GM21526 (cell line): Measurements from ENCODE around the gene CISD1.

ENCODE experiments used
- ATAC-seq: cut with Tn5 transposase; IDR thresholded peaks from one replicate; pipeline ENCODE4 v1.9.1; 2021; ENCODE audit warnings: moderate library complexity; ENCODE audit not compliant: unreplicated experiment, low FRiP score

CISD1 gene

GRCh38 chr10:58264780-58265179, 4.2 kb upstream of the CISD1 start:
- no peak for ATAC-seq

DNA sequence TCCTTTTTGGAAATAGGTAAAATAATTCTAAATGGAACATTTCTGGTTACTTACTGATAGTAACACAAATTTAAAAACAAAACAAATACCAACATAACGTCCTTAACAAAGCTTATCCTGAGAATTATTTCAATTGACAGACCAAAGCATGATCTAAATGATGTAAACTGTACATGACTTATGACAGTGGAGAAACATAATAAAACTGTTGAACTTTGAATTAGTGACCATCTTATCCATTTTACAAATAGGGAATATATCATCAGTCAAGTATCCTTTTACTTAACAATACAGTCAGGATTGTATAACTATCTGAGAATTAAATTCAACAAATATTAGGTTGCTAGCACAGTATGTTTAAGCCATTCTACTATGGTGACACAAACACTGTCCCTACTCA, 3.7 kb upstream of the CISD1 start:
- ATAC-seq: no peak

DNA sequence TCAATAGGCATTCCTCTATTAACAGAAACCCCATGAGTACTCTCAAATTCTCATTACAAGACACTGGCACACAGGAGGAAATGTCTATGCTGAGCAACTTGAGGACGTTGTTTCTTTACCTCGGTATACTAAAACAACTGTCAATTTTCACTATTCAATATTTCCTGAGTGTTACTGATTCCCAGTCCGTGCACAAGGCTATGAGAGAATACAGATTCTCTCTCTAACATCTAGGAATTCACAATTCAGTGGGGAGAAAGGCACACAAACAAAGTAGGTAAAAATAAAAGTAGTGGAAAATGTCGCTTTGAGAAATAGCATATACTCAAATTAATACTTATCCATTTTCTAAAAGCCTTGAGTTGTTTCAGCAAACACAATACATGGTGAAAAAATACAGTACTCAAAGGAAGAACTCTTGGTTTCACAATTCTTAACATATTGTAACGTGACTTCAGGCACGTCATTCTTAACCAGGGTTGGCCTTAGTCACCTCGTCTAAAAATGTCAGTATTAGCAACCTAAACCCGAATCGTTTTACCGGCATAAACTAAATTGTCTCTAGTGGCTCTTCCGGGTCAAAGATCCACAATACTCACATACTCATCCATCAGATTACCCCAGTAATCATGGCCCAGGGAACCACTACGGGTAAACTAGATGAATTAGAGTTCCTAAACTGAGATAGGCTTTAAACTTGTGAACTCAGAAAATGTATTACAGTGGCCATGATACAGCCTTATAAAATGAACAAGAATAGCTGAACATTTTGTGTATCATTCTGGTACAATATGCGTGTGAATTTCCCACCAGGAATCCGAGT, 2.7 kb upstream of the CISD1 start:
- no peak for ATAC-seq

DNA sequence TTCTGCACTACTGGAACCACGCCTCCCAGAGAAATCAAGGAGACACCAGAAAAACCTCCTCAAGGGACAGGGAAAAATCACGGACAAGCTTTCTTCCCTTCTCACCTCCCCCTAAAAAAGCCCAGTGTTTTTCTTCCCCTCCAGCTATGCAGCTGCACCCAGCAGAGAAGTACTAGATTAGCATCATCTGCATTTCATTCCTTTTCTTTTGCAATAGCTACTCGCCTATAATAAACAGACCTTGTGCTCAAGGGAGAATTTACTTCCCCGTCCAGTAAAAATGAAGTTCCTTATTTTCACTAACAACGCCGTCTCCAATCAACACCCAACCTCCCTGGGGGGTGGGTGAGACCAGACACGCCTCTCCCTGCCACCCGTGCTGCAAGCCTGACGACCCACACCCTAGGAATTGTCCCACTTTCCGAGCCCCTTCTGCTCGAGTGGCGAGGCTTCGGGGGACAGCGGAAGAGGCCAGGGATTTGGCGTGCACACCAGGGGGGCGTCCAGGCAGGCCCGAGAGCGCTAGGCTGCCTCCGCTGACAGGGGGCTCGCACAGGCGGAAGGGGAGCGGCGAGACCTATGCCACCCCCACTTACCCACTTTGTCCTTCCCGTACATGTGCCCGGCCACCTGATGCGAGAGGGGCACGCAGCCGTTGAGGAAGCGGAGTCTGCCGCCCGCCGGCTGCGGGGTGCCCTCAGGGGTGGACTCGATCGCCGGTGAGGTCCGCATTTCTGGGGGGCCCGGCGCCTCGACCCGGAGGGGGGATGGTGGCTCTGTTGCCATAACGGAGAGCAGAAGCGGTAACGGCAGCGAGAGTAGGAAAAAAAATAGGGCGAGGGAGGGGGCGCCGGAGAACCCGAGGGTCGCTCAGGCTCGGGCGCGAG, 1.9 kb upstream of the CISD1 start:
- peak; percentile 7 for ATAC-seq

GRCh38 chr10:58267713-58268453, 1.1 kb upstream of the CISD1 start, which contains the start of gene IPMK:
Gene IPMK (minus strand): TSS chr10:58267894. CDS start chr10:58267611, 283 bp downstream.
- ATAC-seq: peak; percentile 62

DNA sequence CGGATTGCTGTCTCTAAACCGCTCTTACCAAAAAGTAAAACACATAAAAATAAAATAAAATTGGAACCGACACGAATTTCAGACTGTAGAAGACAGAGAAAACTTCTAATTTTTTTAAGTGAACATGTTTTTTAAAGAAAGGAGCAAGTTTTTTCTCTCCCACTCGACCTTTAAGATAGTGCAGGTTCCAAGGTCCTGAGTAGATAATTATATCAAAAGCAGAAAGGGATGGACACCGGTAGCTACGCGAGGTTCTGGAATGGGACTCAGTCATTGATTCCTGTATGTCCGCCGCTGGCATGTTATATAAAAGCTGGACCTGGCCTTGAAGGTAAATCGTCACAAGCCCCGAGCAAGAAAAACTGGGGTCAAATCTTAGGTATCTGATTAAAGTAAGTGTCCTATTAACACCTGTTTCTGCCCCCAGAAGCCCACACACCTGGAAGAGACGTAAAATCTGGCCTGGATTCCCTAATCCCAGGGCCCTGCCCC, 462 bp upstream of the CISD1 start:
- ATAC-seq: peak; percentile 0

DNA sequence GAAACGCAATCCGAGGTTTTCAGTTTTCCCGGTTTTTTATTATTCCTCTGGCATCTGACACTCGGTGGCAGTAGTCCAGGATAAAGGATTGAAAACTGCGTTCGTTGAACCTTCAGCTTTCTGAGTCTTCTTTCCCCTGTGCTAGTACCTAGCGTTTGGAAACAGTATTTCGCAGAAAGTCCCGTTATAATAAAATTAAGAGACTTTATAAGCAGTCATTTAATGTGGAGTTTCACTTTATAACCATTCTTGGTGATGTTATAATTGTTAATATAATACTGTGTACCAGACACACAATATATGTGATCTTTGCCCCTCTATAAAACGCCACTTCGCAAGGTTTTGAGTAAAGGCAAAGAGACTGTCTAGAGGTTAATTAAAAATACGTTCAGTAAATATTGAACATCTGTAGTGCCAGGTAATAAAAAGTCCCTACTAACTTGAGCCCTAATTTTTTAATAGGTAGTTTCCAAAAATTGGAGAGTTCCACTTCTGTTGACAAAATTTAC, 874 bp downstream of the CISD1 start:
- ATAC-seq: no peak

- no peak for ATAC-seq
Observed at GRCh38 chr10:58275261-58275660, 6.3 kb downstream of the CISD1 start.

GRCh38 chr10:58275908-58276307, 6.9 kb downstream of the CISD1 start:
- ATAC-seq: no peak

DNA sequence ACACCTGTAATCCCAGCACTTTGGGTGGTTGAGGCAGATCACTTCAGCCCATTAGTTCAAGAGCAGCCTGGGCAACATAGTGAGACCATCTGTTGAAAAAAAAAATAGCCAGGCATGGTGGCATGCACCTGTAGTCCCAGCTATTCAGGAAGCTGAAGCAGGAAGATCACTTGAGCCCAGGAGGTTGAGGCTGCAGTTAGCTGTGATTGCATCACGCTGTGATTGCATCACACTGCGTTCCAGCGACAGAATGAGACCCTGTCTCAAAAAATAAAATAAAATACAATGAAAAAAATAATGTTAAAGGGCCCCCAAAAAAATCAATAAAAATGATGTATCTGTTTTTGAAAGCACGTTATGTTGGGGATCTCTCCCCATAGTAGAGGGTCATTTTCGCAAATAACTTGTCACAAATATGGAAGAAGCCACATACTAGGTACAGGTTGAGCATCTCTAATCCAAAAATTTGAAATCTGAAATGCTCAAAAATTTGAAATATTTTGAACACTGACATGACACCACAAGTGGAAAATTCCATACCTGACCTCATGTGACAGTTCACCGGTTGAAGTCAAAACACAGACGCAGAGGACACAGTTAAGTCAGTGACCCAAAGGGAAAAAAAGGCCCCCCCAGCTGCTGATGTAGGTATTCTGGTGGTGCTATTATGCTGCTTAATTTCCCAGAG, 9.5 kb downstream of the CISD1 start:
- no peak for ATAC-seq

- no peak for ATAC-seq
Observed at GRCh38 chr10:58278962-58279307, 10.0 kb downstream of the CISD1 start.

DNA sequence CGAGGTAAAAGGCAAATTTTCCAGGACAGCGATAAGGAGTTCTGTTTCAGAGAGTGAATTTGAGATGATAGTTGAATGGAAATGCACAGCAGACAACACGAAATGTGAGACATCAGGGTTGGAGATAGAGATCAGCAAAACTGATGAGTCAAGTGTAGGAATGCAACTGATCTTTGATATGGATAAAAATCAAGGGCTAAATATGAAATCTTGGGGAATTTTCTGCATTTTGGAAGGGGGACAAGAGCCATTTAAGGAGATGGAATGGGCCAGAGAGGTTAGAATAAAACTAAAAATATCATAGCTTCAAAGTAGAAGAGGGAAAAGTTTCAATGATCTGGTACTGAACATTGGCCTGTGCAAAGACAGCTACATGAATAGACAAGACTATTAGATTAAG, 11.5 kb downstream of the CISD1 start:
- no peak for ATAC-seq

GRCh38 chr10:58281092-58281752, 12.3 kb downstream of the CISD1 start:
- ATAC-seq: no peak

DNA sequence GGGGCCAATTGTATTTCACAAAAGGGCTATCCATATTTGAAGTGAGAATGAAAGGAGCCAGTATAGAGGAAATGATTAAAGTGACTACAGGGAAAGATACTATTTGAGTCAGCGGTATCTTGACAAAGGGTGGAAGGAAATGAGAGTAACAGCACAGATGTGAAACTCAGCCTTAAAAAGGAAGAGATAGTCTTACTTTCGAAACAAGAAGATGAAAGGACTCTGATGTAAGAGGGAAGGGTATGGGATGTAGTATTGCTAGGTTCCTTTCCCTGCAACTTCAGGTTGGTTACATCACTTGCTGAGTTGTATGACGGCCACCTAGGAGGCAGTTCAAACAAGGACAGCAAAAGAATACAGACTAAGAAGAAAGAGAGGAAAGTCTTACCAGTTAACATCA, 13.7 kb downstream of the CISD1 start:
- peak; percentile 98 for ATAC-seq

GRCh38 chr10:58291538-58292174, 22.7 kb downstream of the CISD1 start:
- peak; percentile 84 for ATAC-seq

DNA sequence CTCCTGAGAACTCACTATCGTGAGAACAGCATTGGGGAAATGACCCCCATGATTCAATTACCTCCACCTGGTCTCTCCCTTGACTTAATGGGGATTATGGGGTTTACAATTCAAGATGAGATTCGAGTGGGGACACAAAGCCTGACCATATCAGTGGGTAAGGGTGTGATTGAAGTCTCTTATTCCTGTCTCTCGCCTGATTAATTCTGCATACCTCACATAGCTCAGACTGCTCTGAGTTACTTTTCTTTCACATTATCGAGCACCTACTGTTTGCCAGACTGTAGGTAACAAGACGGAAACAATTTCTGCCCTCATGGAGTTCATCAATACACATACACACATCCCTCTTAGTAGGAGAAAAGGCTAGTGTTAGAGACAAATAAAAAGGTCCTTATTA, 25.0 kb downstream of the CISD1 start:
- ATAC-seq: no peak

- peak; percentile 89 for ATAC-seq
Observed at GRCh38 chr10:58299580-58299979, 30.6 kb downstream of the CISD1 start.

DNA sequence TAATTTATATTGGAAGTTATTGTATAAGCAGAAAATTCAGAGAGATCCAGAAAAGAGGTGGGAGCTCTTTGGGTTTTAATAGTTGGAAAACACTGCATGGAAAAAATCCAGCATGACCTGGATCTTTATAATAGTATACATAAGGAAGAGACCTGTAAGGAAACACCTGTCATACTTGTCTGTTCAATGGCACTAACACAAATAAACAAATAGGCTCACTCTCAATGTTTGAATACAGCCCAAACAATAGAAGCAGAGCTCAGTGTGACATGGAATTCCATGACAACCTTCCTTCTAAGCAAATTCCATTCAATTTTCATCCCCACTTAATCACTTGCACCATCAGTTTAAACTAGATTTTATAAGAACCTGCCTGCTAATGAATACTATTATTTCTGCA, 31.7 kb downstream of the CISD1 start:
- no peak for ATAC-seq

GRCh38 chr10:58302254-58302653, 33.3 kb downstream of the CISD1 start:
- no peak for ATAC-seq
